GM21447 (cell line): ENCODE measurements around the gene OGFOD3.

Source experiments
- ATAC-seq: cut with Tn5 transposase; IDR thresholded peaks from one replicate; pipeline ENCODE4 v1.9.1; 2021; ENCODE audit not compliant: unreplicated experiment

The OGFOD3 gene

GRCh38 chr17:82339634-82340580 is 78.5 kb downstream of the OGFOD3 start:
- no peak for ATAC-seq
